PC-3 (cell line): ENCODE measurements around the gene NPFFR2.

Experiments used
- CTCF ChIP-seq: fragments of 300-600 bp; sonication (generic); conservative IDR thresholded peaks from 2 replicates; pipeline ENCODE4 v1.5.1; 2017; ENCODE audit warnings: antibody characterized with exemption, low read depth, mild to moderate bottlenecking, low read length
- EZH2 ChIP-seq: fragments of 300-600 bp; sonication (generic); IDR thresholded peaks from one replicate; pipeline ENCODE4 v1.6.1; 2017; ENCODE audit warnings: antibody characterized with exemption, mild to moderate bottlenecking, low read length; ENCODE audit not compliant: unreplicated experiment
- EZH2phosphoT487 ChIP-seq: fragments of 300-600 bp; sonication (generic); IDR thresholded peaks from 2 replicates; pipeline ENCODE4 v1.6.1; 2018; ENCODE audit warnings: mild to moderate bottlenecking, antibody characterized with exemption, low read length, borderline replicate concordance

- no peak for TF ChIP-seq EZH2
- TF ChIP-seq EZH2phosphoT487: no peak
- TF ChIP-seq CTCF: no peak
Measured at GRCh38 chr4:71994559-71994958, 37.2 kb upstream of the NPFFR2 start.
